ENCODE results near the gene SPTLC2. TPM values are rescaled to one million over a fixed set of nuclear protein-coding genes. Genes with fewer than 3 reads are reported as not detected.

SPTLC2 gene
- total RNA-seq, 1 experiment from 2014 or later = 44.7 TPM

DNA sequence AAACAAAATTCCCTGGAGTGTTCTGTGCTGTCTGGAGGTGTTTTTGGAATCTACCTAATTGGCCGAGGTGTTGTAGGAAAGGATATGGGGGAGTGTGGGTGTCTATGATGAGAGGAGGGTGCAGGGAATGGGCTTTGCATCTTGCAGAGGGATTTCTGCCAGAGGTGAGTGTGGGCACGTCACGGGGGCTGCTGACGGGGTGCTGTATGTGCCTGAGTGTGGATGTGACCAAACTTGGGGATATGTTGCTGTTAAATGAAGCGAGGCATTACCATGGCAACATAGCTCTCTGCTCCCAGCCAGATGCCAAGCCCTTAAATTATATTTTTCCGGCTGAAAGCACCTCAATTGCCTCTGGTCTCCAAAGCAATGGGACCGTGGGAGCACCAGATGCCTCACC is 44.3 kb upstream of the SPTLC2 start:
- no peaks in the 10 kb centered on the region for H3K27me3 ChIP-seq (ENCODE audit: insufficient read depth, low read length)
- no peaks in the 10 kb centered on the region for H4K20me1 ChIP-seq (ENCODE audit: insufficient read depth)
- CTCF ChIA-PET = no interaction called here
- TF ChIP-seq, protein P1, sequence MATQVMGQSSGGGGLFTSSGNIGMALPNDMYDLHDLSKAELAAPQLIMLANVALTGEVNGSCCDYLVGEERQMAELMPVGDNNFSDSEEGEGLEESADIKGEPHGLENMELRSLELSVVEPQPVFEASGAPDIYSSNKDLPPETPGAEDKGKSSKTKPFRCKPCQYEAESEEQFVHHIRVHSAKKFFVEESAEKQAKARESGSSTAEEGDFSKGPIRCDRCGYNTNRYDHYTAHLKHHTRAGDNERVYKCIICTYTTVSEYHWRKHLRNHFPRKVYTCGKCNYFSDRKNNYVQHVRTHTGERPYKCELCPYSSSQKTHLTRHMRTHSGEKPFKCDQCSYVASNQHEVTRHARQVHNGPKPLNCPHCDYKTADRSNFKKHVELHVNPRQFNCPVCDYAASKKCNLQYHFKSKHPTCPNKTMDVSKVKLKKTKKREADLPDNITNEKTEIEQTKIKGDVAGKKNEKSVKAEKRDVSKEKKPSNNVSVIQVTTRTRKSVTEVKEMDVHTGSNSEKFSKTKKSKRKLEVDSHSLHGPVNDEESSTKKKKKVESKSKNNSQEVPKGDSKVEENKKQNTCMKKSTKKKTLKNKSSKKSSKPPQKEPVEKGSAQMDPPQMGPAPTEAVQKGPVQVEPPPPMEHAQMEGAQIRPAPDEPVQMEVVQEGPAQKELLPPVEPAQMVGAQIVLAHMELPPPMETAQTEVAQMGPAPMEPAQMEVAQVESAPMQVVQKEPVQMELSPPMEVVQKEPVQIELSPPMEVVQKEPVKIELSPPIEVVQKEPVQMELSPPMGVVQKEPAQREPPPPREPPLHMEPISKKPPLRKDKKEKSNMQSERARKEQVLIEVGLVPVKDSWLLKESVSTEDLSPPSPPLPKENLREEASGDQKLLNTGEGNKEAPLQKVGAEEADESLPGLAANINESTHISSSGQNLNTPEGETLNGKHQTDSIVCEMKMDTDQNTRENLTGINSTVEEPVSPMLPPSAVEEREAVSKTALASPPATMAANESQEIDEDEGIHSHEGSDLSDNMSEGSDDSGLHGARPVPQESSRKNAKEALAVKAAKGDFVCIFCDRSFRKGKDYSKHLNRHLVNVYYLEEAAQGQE (IDR thresholded peaks at IDR 0.05; ENCODE audit: low read depth) = no peak
- no peak for TF ChIP-seq JUND (IDR thresholded peaks at IDR 0.05)
- RAD21 ChIA-PET (ENCODE audit: low non-redundant PET in 1 of 2, low total read pairs in 2 of 2, uncharacterized antibody in 2 of 2, unreplicated experiment in 2 of 2) = no interaction called here
- H3K9ac ChIP-seq (ENCODE audit: low read length) = no peak overlapping the region
- no peak overlapping the region for H2AFZ ChIP-seq (ENCODE audit: low read depth, low read length, poor library complexity, severe bottlenecking)
- H3K9me2 ChIP-seq (ENCODE audit: insufficient read depth) = no peaks in the 10 kb centered on the region
- POLR2A ChIA-PET = no interaction called here
- no TSS peak for BruUV-seq (replicated peaks)
- no peak overlapping the region for H3K4me2 ChIP-seq (ENCODE audit: low read length)
- H3K4me3 ChIP-seq (replicated peaks in 1 of 2; ENCODE audit: low read depth in 1 of 2, low read length in 2 of 2) = no peak overlapping the region
- no peak overlapping the region for H3K27ac ChIP-seq (ENCODE audit: low read depth, low read length)
- H3K79me2 ChIP-seq (ENCODE audit: insufficient read depth, low read length) = no peaks in the 10 kb centered on the region
- ATAC-seq (no peak), DNase-seq (ENCODE audit: low read depth, low spot score) (no peak)
- H3K9me3 ChIP-seq (ENCODE audit: control insufficient read depth in 1 of 2, insufficient read depth in 1 of 2, low read depth in 1 of 2, low read length in 2 of 2) = no peaks in the 10 kb centered on the region
- no peaks in the 10 kb centered on the region for H3K4me1 ChIP-seq (ENCODE audit: control insufficient read depth in 1 of 2, insufficient read depth in 2 of 2, low read length in 2 of 2)
- no peaks in the 10 kb centered on the region for H3K36me3 ChIP-seq (ENCODE audit: control insufficient read depth in 1 of 2, insufficient read depth in 2 of 2, low read length in 2 of 2)
- intact Hi-C loops (cut with micrococcal nuclease) = no loop called here

DNA sequence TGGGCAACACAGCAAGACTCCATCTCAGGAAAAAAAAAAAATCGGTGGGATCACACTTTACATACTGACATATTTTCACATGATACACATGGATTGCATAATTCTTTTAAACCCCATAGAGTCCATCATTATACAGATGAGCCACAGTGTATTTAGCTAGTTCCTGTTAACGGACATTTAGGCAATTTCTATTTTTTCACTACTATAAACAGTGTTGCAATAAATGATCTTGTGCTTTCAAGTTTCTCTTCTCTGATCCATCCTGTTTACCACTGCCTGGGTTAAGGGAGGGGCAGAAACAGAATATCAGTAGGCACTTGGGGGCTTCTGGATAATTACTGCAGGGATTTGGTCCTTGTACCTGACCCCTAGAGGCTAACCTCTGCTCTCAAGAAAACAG is 43.4 kb upstream of the SPTLC2 start:
- BruUV-seq (replicated peaks) = no TSS peak
- ATAC-seq = no peak
- Histone ChIP-seq H3K36me3 (ENCODE audit: control insufficient read depth in 1 of 2, insufficient read depth in 2 of 2, low read length in 2 of 2) (no peaks in the 10 kb centered on the region), H3K4me3 (replicated peaks in 1 of 2; ENCODE audit: low read depth in 1 of 2, low read length in 2 of 2) (no peak overlapping the region), H3K79me2 (ENCODE audit: insufficient read depth, low read length) (no peaks in the 10 kb centered on the region), H3K27ac (ENCODE audit: low read depth, low read length) (no peak overlapping the region), H3K4me1 (ENCODE audit: control insufficient read depth in 1 of 2, insufficient read depth in 2 of 2, low read length in 2 of 2) (no peaks in the 10 kb centered on the region), H3K9ac (ENCODE audit: low read length) (no peak overlapping the region), H3K4me2 (ENCODE audit: low read length) (no peak overlapping the region), H3K9me3 (ENCODE audit: control insufficient read depth in 1 of 2, insufficient read depth in 1 of 2, low read depth in 1 of 2, low read length in 2 of 2) (no peaks in the 10 kb centered on the region), H2AFZ (ENCODE audit: low read depth, low read length, poor library complexity, severe bottlenecking) (no peak overlapping the region), H4K20me1 (ENCODE audit: insufficient read depth) (no peaks in the 10 kb centered on the region), H3K27me3 (ENCODE audit: insufficient read depth, low read length) (no peaks in the 10 kb centered on the region), H3K9me2 (ENCODE audit: insufficient read depth) (no peaks in the 10 kb centered on the region)
- intact Hi-C loops (cut with micrococcal nuclease) = loop anchor here (5.0 kb wide), 2 partner anchors 142 to 937 kb away; partner anchors contain the start of gene ADCK1
- DNase-seq (ENCODE audit: low read depth, low spot score) = no peak
- ChIA-PET CTCF (no interaction called here), RAD21 (ENCODE audit: low non-redundant PET in 1 of 2, low total read pairs in 2 of 2, uncharacterized antibody in 2 of 2, unreplicated experiment in 2 of 2) (no interaction called here), POLR2A (no interaction called here)
- TF ChIP-seq, protein P2, sequence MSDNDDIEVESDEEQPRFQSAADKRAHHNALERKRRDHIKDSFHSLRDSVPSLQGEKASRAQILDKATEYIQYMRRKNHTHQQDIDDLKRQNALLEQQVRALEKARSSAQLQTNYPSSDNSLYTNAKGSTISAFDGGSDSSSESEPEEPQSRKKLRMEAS (IDR thresholded peaks at IDR 0.05) = no peak
- no peak for TF ChIP-seq FOSL1 (IDR thresholded peaks at IDR 0.05; ENCODE audit: low read depth)
- TF ChIP-seq SIN3A (IDR thresholded peaks at IDR 0.05; ENCODE audit: low read depth) = no peak
- no peak for TF ChIP-seq ELF1 (IDR thresholded peaks at IDR 0.05; ENCODE audit: borderline replicate concordance, low read depth)
- TF ChIP-seq EZH2phosphoT487 (IDR thresholded peaks at IDR 0.05; ENCODE audit: borderline replicate concordance) = no peak
- TF ChIP-seq TCF7L2 (IDR thresholded peaks at IDR 0.05; ENCODE audit: borderline replicate concordance, extremely low read depth, insufficient read depth, insufficient read length) = no peak
- no peak for TF ChIP-seq CEBPB (IDR thresholded peaks at IDR 0.05; ENCODE audit: low read depth)
- no peak for TF ChIP-seq ZFX (IDR thresholded peaks at IDR 0.05)
- no peak for TF ChIP-seq JUND (IDR thresholded peaks at IDR 0.05)
- no peak for TF ChIP-seq POLR2AphosphoS5 (IDR thresholded peaks at IDR 0.05; ENCODE audit: low read depth, low read length)
- TF ChIP-seq, protein P3, sequence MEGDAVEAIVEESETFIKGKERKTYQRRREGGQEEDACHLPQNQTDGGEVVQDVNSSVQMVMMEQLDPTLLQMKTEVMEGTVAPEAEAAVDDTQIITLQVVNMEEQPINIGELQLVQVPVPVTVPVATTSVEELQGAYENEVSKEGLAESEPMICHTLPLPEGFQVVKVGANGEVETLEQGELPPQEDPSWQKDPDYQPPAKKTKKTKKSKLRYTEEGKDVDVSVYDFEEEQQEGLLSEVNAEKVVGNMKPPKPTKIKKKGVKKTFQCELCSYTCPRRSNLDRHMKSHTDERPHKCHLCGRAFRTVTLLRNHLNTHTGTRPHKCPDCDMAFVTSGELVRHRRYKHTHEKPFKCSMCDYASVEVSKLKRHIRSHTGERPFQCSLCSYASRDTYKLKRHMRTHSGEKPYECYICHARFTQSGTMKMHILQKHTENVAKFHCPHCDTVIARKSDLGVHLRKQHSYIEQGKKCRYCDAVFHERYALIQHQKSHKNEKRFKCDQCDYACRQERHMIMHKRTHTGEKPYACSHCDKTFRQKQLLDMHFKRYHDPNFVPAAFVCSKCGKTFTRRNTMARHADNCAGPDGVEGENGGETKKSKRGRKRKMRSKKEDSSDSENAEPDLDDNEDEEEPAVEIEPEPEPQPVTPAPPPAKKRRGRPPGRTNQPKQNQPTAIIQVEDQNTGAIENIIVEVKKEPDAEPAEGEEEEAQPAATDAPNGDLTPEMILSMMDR (IDR thresholded peaks at IDR 0.05 in 2 of 3, conservative IDR thresholded peaks at IDR 0.05 in 1 of 3; ENCODE audit: borderline replicate concordance in 1 of 3, insufficient read depth in 1 of 3, low read depth in 2 of 3, low read length in 2 of 3) = no peak
- no peak for TF ChIP-seq RAD21 (IDR thresholded peaks at IDR 0.05; ENCODE audit: low read depth)
- no peak for TF ChIP-seq SP1 (IDR thresholded peaks at IDR 0.05; ENCODE audit: low read depth)
- TF ChIP-seq, protein P4, sequence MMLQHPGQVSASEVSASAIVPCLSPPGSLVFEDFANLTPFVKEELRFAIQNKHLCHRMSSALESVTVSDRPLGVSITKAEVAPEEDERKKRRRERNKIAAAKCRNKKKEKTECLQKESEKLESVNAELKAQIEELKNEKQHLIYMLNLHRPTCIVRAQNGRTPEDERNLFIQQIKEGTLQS (IDR thresholded peaks at IDR 0.05) = no peak
